Left ventricle myocardium inferior (tissue), 1 donor: ENCODE measurements around the gene GSX2. TPM values are rescaled to one million over a fixed set of nuclear protein-coding genes. Genes with fewer than 3 reads are reported as not detected.
A peak's percentile ranks its signal among the peaks of the same experiment; 100 is the strongest.

Source experiments
- DNase-seq: peaks from one replicate; pipeline ENCODE4 v3.0.0-alpha.2; 2020
- H3K27ac ChIP-seq: fragments of 200-600 bp; replicated peaks from 2 replicates; pipeline ENCODE4 v1.8.0; 2021
- H3K27me3 ChIP-seq: fragments of 200-600 bp; 2 replicates; pipeline ENCODE4 v1.8.0; 2021; ENCODE audit warnings: low read depth
- H3K36me3 ChIP-seq: fragments of 200-600 bp; 2 replicates; pipeline ENCODE4 v1.8.0; 2021
- H3K4me1 ChIP-seq: fragments of 200-600 bp; 2 replicates; pipeline ENCODE4 v1.8.0; 2021
- H3K4me3 ChIP-seq: fragments of 200-600 bp; 2 replicates; pipeline ENCODE4 v1.8.0; 2021; ENCODE audit warnings: mild to moderate bottlenecking, moderate library complexity
- H3K9me3 ChIP-seq: fragments of 200-600 bp; replicated peaks from 2 replicates; pipeline ENCODE4 v1.8.0; 2021
- CTCF ChIP-seq: fragments of 200-600 bp; IDR thresholded peaks from 2 replicates; pipeline ENCODE4 v1.8.0; 2021; ENCODE audit warnings: antibody characterized with exemption, mild to moderate bottlenecking, borderline replicate concordance
- intact Hi-C: fragments of 100-400 bp; cut with micrococcal nuclease; formaldehyde crosslinking; loops from one replicate; pipeline ENCODE4 v1.11.0; 2022
- total RNA-seq: library from RNA; stranded (reverse); fragmentation: NEBNext Ultra II Directional; extraction: Animal tissue kit (Norgen Biotek cat#: 25700); gene quantifications from one replicate; pipeline ENCODE4 v1.2.1, GENCODE V29; 2021
- donor health status: DM: no; HTN: yes; CAD: no; lungs with severe emphysema.

Gene GSX2
- total RNA-seq, 1 donor from 2014 or later, result not detected

- Histone ChIP-seq H3K27ac (no peak overlapping the region), H3K4me3 (no peak overlapping the region), H3K27me3 (peaks cover 97% of the 10 kb centered on the region), H3K36me3 (no peaks in the 10 kb centered on the region), H3K4me1 (peaks cover 31% of the 10 kb centered on the region), H3K9me3 (no peaks in the 10 kb centered on the region)
- intact Hi-C loops, result loop anchor here (10.0 kb wide), 1 partner anchor 130 kb away; the partner anchor contains the start of gene PDGFRA
- TF ChIP-seq CTCF, result no peak
- no peak for DNase-seq
These were observed 4.7 kb upstream of the GSX2 start for GRCh38 chr4:54095110-54095825.

GRCh38 chr4:54096295-54096962 lies 3.5 kb upstream of the GSX2 start:
- TF ChIP-seq CTCF, result no peak
- Histone ChIP-seq H3K27ac (no peak overlapping the region), H3K27me3 (peaks cover 100% of the 10 kb centered on the region), H3K4me3 (no peak overlapping the region), H3K36me3 (no peaks in the 10 kb centered on the region), H3K4me1 (peaks cover 38% of the 10 kb centered on the region), H3K9me3 (no peaks in the 10 kb centered on the region)
- no peak for DNase-seq
- intact Hi-C loops, result loop anchor here (10.0 kb wide), 1 partner anchor 128 kb away; the partner anchor contains the start of gene PDGFRA

- DNase-seq, result no peak
- Histone ChIP-seq H3K4me3 (no peak overlapping the region), H3K27ac (no peak overlapping the region), H3K9me3 (no peaks in the 10 kb centered on the region), H3K4me1 (peaks cover 34% of the 10 kb centered on the region), H3K36me3 (no peaks in the 10 kb centered on the region), H3K27me3 (peaks cover 100% of the 10 kb centered on the region)
- no peak for TF ChIP-seq CTCF
- intact Hi-C loops, result loop anchor here (10.0 kb wide), 1 partner anchor 128 kb away; the partner anchor contains the start of gene PDGFRA
These were observed 2.8 kb upstream of the GSX2 start for GRCh38 chr4:54097152-54097551.

- Histone ChIP-seq H3K4me1 (peaks cover 35% of the 10 kb centered on the region), H3K4me3 (no peak overlapping the region), H3K27ac (no peak overlapping the region), H3K27me3 (peaks cover 100% of the 10 kb centered on the region), H3K36me3 (no peaks in the 10 kb centered on the region), H3K9me3 (no peaks in the 10 kb centered on the region)
- DNase-seq, result no peak
- TF ChIP-seq CTCF, result no peak
- intact Hi-C loops, result loop anchor here (10.0 kb wide), 1 partner anchor 126 kb away; the partner anchor contains the start of gene PDGFRA
These were observed 1.6 kb upstream of the GSX2 start for GRCh38 chr4:54098375-54098774.

- Histone ChIP-seq H3K27me3 (peaks cover 100% of the 10 kb centered on the region), H3K36me3 (no peaks in the 10 kb centered on the region), H3K9me3 (no peaks in the 10 kb centered on the region), H3K27ac (no peak overlapping the region), H3K4me3 (peak overlapping the region; percentile 60), H3K4me1 (peaks cover 45% of the 10 kb centered on the region)
- intact Hi-C loops, result loop anchor here (10.0 kb wide), 1 partner anchor 125 kb away; the partner anchor contains the start of gene PDGFRA
- DNase-seq, result no peak
- TF ChIP-seq CTCF, result no peak
These were observed 646 bp upstream of the GSX2 start for GRCh38 chr4:54099287-54099747.
